SK-N-SH (cell line): Measurements from ENCODE around the gene HSPA12A. TPM values are rescaled to one million over a fixed set of nuclear protein-coding genes. Genes with fewer than 3 reads are reported as not detected.
A peak's percentile ranks its signal among the peaks of the same experiment; 100 is the strongest.

ENCODE experiments used
- CTCF ChIA-PET: fragments of 300-600, 350-600 bp; formaldehyde crosslinking; extraction: SDS; loops from one replicate; lab custom pipeline; 2021; lab: Yijun Ruan, JAX
- POLR2A ChIA-PET: fragments of 350-600 bp; sonication (Branson Sonifier 250); formaldehyde crosslinking; extraction: SDS; loops from one replicate; lab custom pipeline; 2020; ENCODE audit warnings: antibody characterized with exemption, inconsistent platforms; lab: Yijun Ruan, JAX
- DNase-seq: peaks from one replicate; pipeline ENCODE4 v3.0.0; 2012
- H2AFZ ChIP-seq: fragments of 200-600 bp; sonication (generic); 2 replicates; pipeline ENCODE4 v1.8.1; 2016; ENCODE audit warnings: antibody characterized with exemption, mild to moderate bottlenecking, low read depth
- H3F3A ChIP-seq: fragments of 200-600 bp; sonication (generic); replicated peaks from 2 replicates; pipeline ENCODE3; 2016; ENCODE audit warnings: antibody characterized with exemption, mild to moderate bottlenecking; ENCODE audit not compliant: insufficient read depth
- H3K27ac ChIP-seq, 2 experiments: fragments of 200-500 bp in 1 of 2; fragments of 200-600 bp in 1 of 2; sonication (Bioruptor generic) in 1 of 2; sonication (generic), shearing (Covaris generic) in 1 of 2; 2 replicates each; pipeline versions ENCODE4 v1.5.1 to v1.6.1; 2014 to 2016; ENCODE audit warnings: low read depth in 2 of 2, inconsistent platforms in 1 of 2, low read length in 1 of 2, mild to moderate bottlenecking in 1 of 2, mixed read lengths in 1 of 2
- H3K27me3 ChIP-seq: fragments of 200-600 bp; sonication (generic), shearing (Covaris generic); 2 replicates; pipeline ENCODE4 v1.6.1; 2016; ENCODE audit warnings: mixed run types; ENCODE audit not compliant: insufficient read depth
- H3K36me3 ChIP-seq, 2 experiments: fragments of 200-500 bp in 1 of 2; fragments of 200-600 bp in 1 of 2; sonication (Bioruptor generic) in 1 of 2; sonication (generic) in 1 of 2; replicated peaks in 1 of 2; 2 replicates each; pipeline versions ENCODE3 to v1.5.1; 2014 to 2016; ENCODE audit warnings: low read length in 1 of 2, mild to moderate bottlenecking in 1 of 2; ENCODE audit not compliant: insufficient read depth in 2 of 2, control insufficient read depth in 1 of 2
- H3K4me1 ChIP-seq, 2 experiments: fragments of 200-500 bp in 1 of 2; fragments of 200-600 bp in 1 of 2; sonication (Bioruptor generic) in 1 of 2; sonication (generic), shearing (Covaris generic) in 1 of 2; 2 replicates each; pipeline versions ENCODE4 v1.5.1 to v1.6.1; 2014 to 2016; ENCODE audit warnings: low read depth in 1 of 2, low read length in 1 of 2, mixed run types in 1 of 2; ENCODE audit not compliant: insufficient read depth in 2 of 2, control insufficient read depth in 1 of 2
- H3K4me2 ChIP-seq: fragments of 200-600 bp; sonication (generic), shearing (Covaris generic); 2 replicates; pipeline ENCODE4 v1.6.1; 2017; ENCODE audit warnings: mixed run types
- H3K4me3 ChIP-seq, 2 experiments: fragments of 200-500 bp in 1 of 2; fragments of 200-600 bp in 1 of 2; sonication (Bioruptor generic) in 1 of 2; sonication (generic), shearing (Covaris generic) in 1 of 2; 2 replicates each; pipeline versions ENCODE4 v1.5.1 to v1.8.1; 2014 to 2016; ENCODE audit warnings: low read depth in 2 of 2, inconsistent platforms in 1 of 2, low read length in 1 of 2, mild to moderate bottlenecking in 1 of 2, mixed read lengths in 1 of 2, moderate library complexity in 1 of 2
- H3K79me2 ChIP-seq: fragments of 200-600 bp; sonication (generic); 2 replicates; pipeline ENCODE4 v1.8.1; 2017; ENCODE audit warnings: mild to moderate bottlenecking; ENCODE audit not compliant: insufficient read depth
- H3K9ac ChIP-seq: fragments of 200-600 bp; sonication (generic); 2 replicates; pipeline ENCODE4 v1.6.1; 2017; ENCODE audit warnings: mixed run types
- H3K9me2 ChIP-seq: fragments of 200-600 bp; sonication (generic); 2 replicates; pipeline ENCODE4 v1.6.1; 2017; ENCODE audit warnings: mixed run types
- H3K9me3 ChIP-seq: fragments of 200-600 bp; sonication (generic); 2 replicates; pipeline ENCODE4 v1.6.1; 2017; ENCODE audit warnings: mixed run types, mild to moderate bottlenecking, moderate library complexity
- H4K20me1 ChIP-seq: fragments of 200-600 bp; sonication (generic); 2 replicates; pipeline ENCODE4 v1.6.1; 2017; ENCODE audit warnings: mild to moderate bottlenecking, mixed run types; ENCODE audit not compliant: insufficient read depth
- CTCF ChIP-seq: fragments of 200-600 bp; sonication (generic); IDR thresholded peaks from 2 replicates; pipeline ENCODE4 v1.6.1; 2017; ENCODE audit warnings: antibody characterized with exemption, mild to moderate bottlenecking, moderate library complexity
- EZH2phosphoT487 ChIP-seq: fragments of 200-600 bp; sonication (generic); IDR thresholded peaks from 2 replicates; pipeline ENCODE4 v1.6.1; 2017; ENCODE audit warnings: low read depth, mixed run types, mild to moderate bottlenecking, antibody characterized with exemption, moderate library complexity, borderline replicate concordance
- FOSL2 ChIP-seq: IDR thresholded peaks from 2 replicates; pipeline ENCODE4 v1.4.0; 2012; ENCODE audit warnings: low read depth, mild to moderate bottlenecking, moderate library complexity, borderline replicate concordance
- FOXJ3 ChIP-seq: sonication (generic); formaldehyde crosslinking; IDR thresholded peaks from 2 replicates; pipeline ENCODE4 v1.5.1; 2020; ENCODE audit warnings: mild to moderate bottlenecking, missing genetic modification reagents
- GABPA ChIP-seq: IDR thresholded peaks from 2 replicates; pipeline ENCODE4 v1.4.0; 2012; ENCODE audit warnings: low read depth, mild to moderate bottlenecking
- JUND ChIP-seq: IDR thresholded peaks from 2 replicates; pipeline ENCODE4 v1.4.0; 2012
- MEF2A ChIP-seq: IDR thresholded peaks from 2 replicates; pipeline ENCODE4 v1.4.0; 2012; ENCODE audit warnings: low read depth, borderline replicate concordance
- NRF1 ChIP-seq: IDR thresholded peaks from 2 replicates; pipeline ENCODE4 v1.6.1; 2012; ENCODE audit warnings: low read depth, mild to moderate bottlenecking, low read length
- RAD21 ChIP-seq: IDR thresholded peaks from 2 replicates; pipeline ENCODE4 v1.6.1; 2012; ENCODE audit warnings: mild to moderate bottlenecking, low read length
- RFX5 ChIP-seq: IDR thresholded peaks from 2 replicates; pipeline ENCODE4 v1.6.1; 2012; ENCODE audit warnings: mild to moderate bottlenecking, improper control_type of control experiment, low read length
- SMC3 ChIP-seq: IDR thresholded peaks from 2 replicates; pipeline ENCODE4 v1.6.1; 2012; ENCODE audit warnings: low read depth, low read length, improper control_type of control experiment
- TAF1 ChIP-seq: IDR thresholded peaks from 2 replicates; pipeline ENCODE4 v1.6.1; 2012; ENCODE audit warnings: low read depth, mild to moderate bottlenecking, low read length, moderate library complexity, borderline replicate concordance
- TEAD4 ChIP-seq: IDR thresholded peaks from 2 replicates; pipeline ENCODE4 v1.4.0; 2012; ENCODE audit warnings: mild to moderate bottlenecking, borderline replicate concordance; ENCODE audit not compliant: insufficient read depth
- USF2 ChIP-seq: fragments of 150-350 bp; IDR thresholded peaks from 2 replicates; pipeline ENCODE4 v1.6.1; 2017; ENCODE audit warnings: antibody characterized with exemption, low read length, low read depth, borderline replicate concordance
- WGBS: methylation state at CpG from one replicate; pipeline ENCODE4 v1.1.6; 2017; ENCODE audit warnings: low lambda C conversion rate; 5-methylcytosine and 5-hydroxymethylcytosine counted together
- polyA plus RNA-seq, 3 experiments: library from polyadenylated mRNA; depleted of rRNA; stranded (reverse); fragments of >200 nt; gene quantifications; 2 replicates each; pipeline ENCODE4 v1.2.3, GENCODE V29; 2012

Gene HSPA12A
- polyA plus RNA-seq, 1 of the 3 experiments (the other 2 are of a cell fraction), result 2.9 TPM

- TF ChIP-seq SMC3 (no peak), GABPA (no peak), RFX5 (no peak), FOXJ3 (no peak), NRF1 (no peak), TEAD4 (no peak)
These were observed 48.9 kb upstream of the HSPA12A start (continued) for GRCh38 chr10:116791241-116791640.

- H3K27ac ChIP-seq, result no peak overlapping the region
- H3K9me2 ChIP-seq, result no peaks in the 10 kb centered on the region
- no peaks in the 10 kb centered on the region for H3F3A ChIP-seq
- no peaks in the 10 kb centered on the region for H3K9me3 ChIP-seq
- TF ChIP-seq SMC3 (peak; percentile 94), EZH2phosphoT487 (no peak), MEF2A (no peak), CTCF (peak; percentile 99), USF2 (no peak), JUND (no peak), TAF1 (no peak), RFX5 (peak; percentile 40; the same call in 1 of the 2 replicates), RAD21 (peak; percentile 87), FOSL2 (no peak)
- no peaks in the 10 kb centered on the region for H4K20me1 ChIP-seq
- no peak overlapping the region for H3K9ac ChIP-seq
- POLR2A ChIA-PET, result interaction anchor here (0.6 to 1.3 kb wide), 3 partner anchors 13 to 106 kb away, joined by 4 read pairs; no protein-coding TSS in a partner anchor
- H3K36me3 ChIP-seq, result no peaks in the 10 kb centered on the region
- 4% methylated on average over 26 of the region's 29 CpGs for WGBS
- peaks cover 0 to 3% of the 10 kb centered on the region in 2 experiments; a peak in 1 of 4 replicates for H3K4me1 ChIP-seq
- H3K4me3 ChIP-seq, result peak overlapping the region; percentile 29 to 53; a peak in 2 of 4 replicates
- CTCF ChIA-PET, result interaction anchor here (0.6 to 9.9 kb wide), 70 partner anchors 9 to 532 kb away, joined by 3 to 218 read pairs (median 6); partner anchors contain the start of genes HSPA12A and KCNK18
- no peaks in the 10 kb centered on the region for H3K79me2 ChIP-seq
- DNase-seq, result peak; percentile 88
- peak overlapping the region; percentile 71 for H3K4me2 ChIP-seq
- no peak overlapping the region for H2AFZ ChIP-seq
- no peaks in the 10 kb centered on the region for H3K27me3 ChIP-seq
These were observed 45.7 kb upstream of the HSPA12A start for GRCh38 chr10:116787893-116788665.
